Breast epithelium (tissue), 4 donors: ENCODE measurements around the gene HPN. TPM values are rescaled to one million over a fixed set of nuclear protein-coding genes. Genes with fewer than 3 reads are reported as not detected.
"Not testable (repeated sequence)": the region's sequence is repeated elsewhere in the genome, so short reads cannot be mapped to it uniquely, and the experiment has no call there.

Experiments used
- DNase-seq, 2 donors: peaks; one replicate each; pipeline ENCODE4 v3.0.0-alpha.2; 2019; ENCODE audit warnings: low spot score in 2 of 2
- H3K27ac ChIP-seq, 2 donors: fragments of 200-600 bp; sonication (generic) in 1 of 2; one replicate each; pipeline ENCODE4 v1.5.1; 2016 to 2019; ENCODE audit warnings: mild to moderate bottlenecking in 1 of 2
- H3K27me3 ChIP-seq, 2 donors: fragments of 200-600 bp; sonication (generic) in 1 of 2; one replicate each; pipeline versions ENCODE4 v1.5.1 to v1.6.0; 2017 to 2019; ENCODE audit warnings: control low read depth in 1 of 2, mild to moderate bottlenecking in 1 of 2
- H3K36me3 ChIP-seq: fragments of 200-600 bp; one replicate; pipeline ENCODE4 v1.5.1; 2019
- H3K4me1 ChIP-seq, 2 donors: fragments of 200-600 bp; sonication (generic); one replicate each; pipeline ENCODE4 v1.5.1; 2016 to 2019; ENCODE audit warnings: control low read depth in 1 of 2
- H3K4me3 ChIP-seq, 3 donors: fragments of 200-600 bp; sonication (generic); 1 replicate in 2 of 3; 2 replicates in 1 of 3; pipeline ENCODE4 v1.5.1; 2016 to 2019; ENCODE audit warnings: mild to moderate bottlenecking in 3 of 3, moderate library complexity in 2 of 3
- H3K9me3 ChIP-seq, 2 donors: fragments of 200-600 bp; sonication (generic) in 1 of 2; one replicate each; pipeline ENCODE4 v1.5.1; 2016 to 2019; ENCODE audit warnings: control low read depth in 1 of 2
- POLR2A ChIP-seq: fragments of 450-650 bp; IDR thresholded peaks from one replicate; pipeline ENCODE4 v1.6.1; 2016; ENCODE audit warnings: antibody characterized with exemption, mild to moderate bottlenecking, moderate library complexity
- POLR2AphosphoS5 ChIP-seq, 3 donors: sonication (generic); formaldehyde crosslinking; IDR thresholded peaks; one replicate each; pipeline ENCODE4 v1.6.1; 2017; ENCODE audit warnings: antibody characterized with exemption in 3 of 3
- intact Hi-C: fragments of 100-400 bp; cut with DNase I; formaldehyde crosslinking; loops from one replicate; pipeline ENCODE4 v1.15.1; 2023; ENCODE audit warnings: low total_unique reads
- total RNA-seq, 3 donors: library from RNA; depleted of rRNA; stranded (reverse); fragments of >200 nt; gene quantifications; one replicate each; pipeline ENCODE4 v1.1.0, GENCODE V29; 2016
- TF ChIP-seq, protein P1 (sequence below), 3 donors: fragments of 450-650 bp; IDR thresholded peaks; one replicate each; pipeline ENCODE4 v1.5.1; 2016 to 2017; ENCODE audit warnings: antibody characterized with exemption in 3 of 3, mild to moderate bottlenecking in 3 of 3, moderate library complexity in 3 of 3

The HPN gene
- total RNA-seq, 3 donors from 2014 or later, result 1.8 to 18.0 (median 8.5) TPM

- peak overlapping the region in 1 of 2 donors; percentile 46 for H3K27ac ChIP-seq
- H3K36me3 ChIP-seq, result no peaks in the 10 kb centered on the region
- H3K27me3 ChIP-seq, result no peaks in the 10 kb centered on the region
- no peak overlapping the region for H3K4me3 ChIP-seq
- intact Hi-C loops, result no loop called here
- no peaks in the 10 kb centered on the region for H3K9me3 ChIP-seq
- TF ChIP-seq, protein P1, sequence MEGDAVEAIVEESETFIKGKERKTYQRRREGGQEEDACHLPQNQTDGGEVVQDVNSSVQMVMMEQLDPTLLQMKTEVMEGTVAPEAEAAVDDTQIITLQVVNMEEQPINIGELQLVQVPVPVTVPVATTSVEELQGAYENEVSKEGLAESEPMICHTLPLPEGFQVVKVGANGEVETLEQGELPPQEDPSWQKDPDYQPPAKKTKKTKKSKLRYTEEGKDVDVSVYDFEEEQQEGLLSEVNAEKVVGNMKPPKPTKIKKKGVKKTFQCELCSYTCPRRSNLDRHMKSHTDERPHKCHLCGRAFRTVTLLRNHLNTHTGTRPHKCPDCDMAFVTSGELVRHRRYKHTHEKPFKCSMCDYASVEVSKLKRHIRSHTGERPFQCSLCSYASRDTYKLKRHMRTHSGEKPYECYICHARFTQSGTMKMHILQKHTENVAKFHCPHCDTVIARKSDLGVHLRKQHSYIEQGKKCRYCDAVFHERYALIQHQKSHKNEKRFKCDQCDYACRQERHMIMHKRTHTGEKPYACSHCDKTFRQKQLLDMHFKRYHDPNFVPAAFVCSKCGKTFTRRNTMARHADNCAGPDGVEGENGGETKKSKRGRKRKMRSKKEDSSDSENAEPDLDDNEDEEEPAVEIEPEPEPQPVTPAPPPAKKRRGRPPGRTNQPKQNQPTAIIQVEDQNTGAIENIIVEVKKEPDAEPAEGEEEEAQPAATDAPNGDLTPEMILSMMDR (IDR thresholded peaks at IDR 0.05), result no peak
- TF ChIP-seq POLR2AphosphoS5 (IDR thresholded peaks at IDR 0.05) (no peak), POLR2A (no peak)
- H3K4me1 ChIP-seq, result peaks cover 0 to 6% of the 10 kb centered on the region in 2 donors
- DNase-seq, result no peak
These were observed 35.1 kb upstream of the HPN start for GRCh38 chr19:35006342-35006998.

DNA sequence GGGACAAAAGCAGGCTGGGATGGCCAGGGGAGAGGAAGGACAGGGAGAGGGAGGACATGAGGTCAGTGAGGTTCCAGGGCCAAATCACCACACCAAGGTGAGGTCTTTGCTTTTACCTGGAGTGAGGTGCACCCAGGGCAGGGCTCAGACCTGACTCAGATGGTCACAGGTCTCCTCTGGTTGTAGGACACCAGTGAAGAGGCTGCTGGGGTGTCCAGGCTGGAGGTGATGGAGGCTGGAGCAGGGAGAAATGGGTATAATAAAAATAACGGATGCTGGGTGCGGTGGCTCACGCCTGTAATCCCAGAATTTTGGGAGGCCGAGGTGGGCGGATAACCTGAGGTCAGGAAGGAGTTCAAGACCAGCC is 34.5 kb upstream of the HPN start:
- intact Hi-C loops, result no loop called here
- H3K4me1 ChIP-seq, result peaks cover 0 to 6% of the 10 kb centered on the region in 2 donors
- no peaks in the 10 kb centered on the region for H3K27me3 ChIP-seq
- no peaks in the 10 kb centered on the region for H3K36me3 ChIP-seq
- no peak for DNase-seq
- no peak for TF ChIP-seq POLR2A
- no peak for TF ChIP-seq POLR2AphosphoS5 (IDR thresholded peaks at IDR 0.05)
- H3K27ac ChIP-seq, result peak overlapping the region in 1 of 2 donors; percentile 46
- H3K4me3 ChIP-seq, result no peak overlapping the region
- no peaks in the 10 kb centered on the region for H3K9me3 ChIP-seq

DNA sequence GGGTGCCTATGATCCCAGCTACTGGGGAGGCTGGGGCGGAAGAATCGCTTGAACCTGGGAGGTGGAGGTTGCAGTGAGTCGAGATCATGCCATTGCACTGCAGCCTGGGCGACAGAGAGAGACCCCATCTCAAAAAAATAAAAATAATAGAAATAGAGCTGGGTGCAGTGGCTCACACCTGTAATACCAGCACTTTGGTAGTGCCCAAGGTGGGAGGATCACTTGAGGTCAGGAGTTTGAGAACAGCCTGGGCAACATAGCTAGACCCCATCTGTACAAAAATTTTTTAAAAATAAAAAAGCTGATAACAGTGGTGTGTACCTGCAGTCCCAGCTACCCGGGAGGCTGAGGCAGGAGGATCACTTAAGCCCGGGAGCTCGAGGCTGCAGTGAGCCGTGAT is 34.1 kb upstream of the HPN start:
- H3K27ac ChIP-seq, H3K9me3 ChIP-seq, H3K36me3 ChIP-seq, intact Hi-C loops, H3K27me3 ChIP-seq, H3K4me1 ChIP-seq, H3K4me3 ChIP-seq, DNase-seq: not testable (repeated sequence)

DNA sequence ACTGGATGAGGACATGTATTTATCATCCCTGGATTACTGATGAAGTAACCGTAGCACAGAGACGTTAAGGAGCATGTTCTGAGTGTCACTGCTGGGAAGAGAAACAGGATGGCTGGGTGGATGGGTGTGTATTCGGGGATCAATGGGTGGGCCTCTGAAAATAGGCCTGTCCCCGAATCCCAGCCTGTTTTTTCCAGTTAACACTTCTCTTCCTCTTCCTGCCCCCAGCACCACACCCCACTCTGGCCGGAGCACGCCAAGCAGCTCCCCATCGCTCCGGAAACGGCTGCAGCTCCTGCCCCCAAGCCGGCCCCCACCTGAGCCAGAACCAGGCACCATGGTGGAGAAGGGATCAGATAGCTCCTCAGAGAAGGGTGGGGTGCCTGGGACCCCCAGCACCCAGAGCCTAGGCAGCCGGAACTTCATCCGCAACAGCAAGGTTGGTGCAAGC is 32.6 kb upstream of the HPN start:
- H3K27ac ChIP-seq, result peak overlapping the region in 1 of 2 donors; percentile 68
- DNase-seq, result no peak
- no peak overlapping the region for H3K4me3 ChIP-seq
- intact Hi-C loops, result no loop called here
- TF ChIP-seq POLR2AphosphoS5 (IDR thresholded peaks at IDR 0.05), result peak in 1 of 3 donors; percentile 42
- TF ChIP-seq, protein P1 (IDR thresholded peaks at IDR 0.05), result no peak
- no peaks in the 10 kb centered on the region for H3K9me3 ChIP-seq
- no peaks in the 10 kb centered on the region for H3K36me3 ChIP-seq
- H3K4me1 ChIP-seq, result peaks cover 0 to 6% of the 10 kb centered on the region in 2 donors
- no peaks in the 10 kb centered on the region for H3K27me3 ChIP-seq

- H3K36me3 ChIP-seq, result no peaks in the 10 kb centered on the region
These were observed 31.8 kb upstream of the HPN start for GRCh38 chr19:35009424-35010415.

More at GRCh38 chr19:35009424-35010415, 31.8 kb upstream of the HPN start:
- Histone ChIP-seq H3K27me3 (no peaks in the 10 kb centered on the region), H3K4me3 (no peak overlapping the region), H3K4me1 (peaks cover 0 to 6% of the 10 kb centered on the region in 2 donors), H3K27ac (peak overlapping the region in 1 of 2 donors; percentile 68), H3K9me3 (no peaks in the 10 kb centered on the region)
- DNase-seq, result no peak
- intact Hi-C loops, result loop anchor here (5.0 to 10.0 kb wide), 2 partner anchors 32 to 1835 kb away; no protein-coding TSS in a partner anchor
- TF ChIP-seq POLR2AphosphoS5 (IDR thresholded peaks at IDR 0.05) (no peak), POLR2A (no peak)
- TF ChIP-seq, protein P1 (IDR thresholded peaks at IDR 0.05), result no peak
